ENCODE results near the gene OIP5. TPM values are rescaled to one million over a fixed set of nuclear protein-coding genes. Genes with fewer than 3 reads are reported as not detected.

The OIP5 gene
- total and polyA plus RNA-seq, 10 of the 15 experiments (the other 5 are each of a cell fraction or from before 2014, with no cell fraction given), result 4.8 to 61.4 (median 22.1) TPM

DNA sequence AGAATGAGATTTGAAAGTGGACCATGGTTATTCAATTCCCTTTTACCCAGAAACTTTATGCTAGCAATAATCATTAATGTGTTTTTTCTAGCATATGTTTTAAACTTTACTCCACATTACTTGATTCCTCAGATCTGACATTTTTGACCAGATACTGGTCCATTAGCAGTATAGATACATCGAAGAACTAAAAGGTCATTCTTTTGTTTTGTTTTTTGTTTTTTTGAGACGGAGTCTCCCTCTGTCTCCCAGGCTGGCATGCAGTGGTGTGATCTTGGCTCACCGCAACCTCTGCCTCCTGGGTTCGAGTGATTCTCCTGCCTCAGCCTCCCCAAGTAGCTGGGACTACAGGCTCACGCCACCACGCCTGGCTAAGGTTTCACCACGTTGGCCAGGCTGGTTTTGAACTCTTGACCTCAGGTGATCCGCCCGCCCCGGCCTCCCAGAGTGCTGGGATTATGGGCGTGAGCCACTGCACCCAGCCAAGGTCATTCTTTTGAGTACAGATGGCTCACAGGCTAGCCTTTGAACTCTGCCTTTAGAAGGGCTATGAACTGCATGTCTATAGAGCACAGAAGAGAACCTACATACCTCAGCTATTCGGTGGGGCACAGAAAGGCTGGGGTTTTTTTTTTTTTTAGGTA lies 72.7 kb downstream of the OIP5 start:
- Histone ChIP-seq H3K79me2 (ENCODE audit: control insufficient read depth, insufficient read depth, low read length) (no peaks in the 10 kb centered on the region), H3K27me3 (replicated peaks in 1 of 2; ENCODE audit: control insufficient read depth in 2 of 2, insufficient read depth in 2 of 2, low read length in 1 of 2) (no peaks in the 10 kb centered on the region), H3K4me2 (ENCODE audit: control insufficient read depth, insufficient read depth) (no peak overlapping the region), H3K4me3 (no peak overlapping the region), H3K9me3 (replicated peaks; ENCODE audit: control insufficient read depth, insufficient read depth, low read length) (no peaks in the 10 kb centered on the region), H4K20me1 (ENCODE audit: control insufficient read depth, insufficient read depth) (no peaks in the 10 kb centered on the region), H2AFZ (ENCODE audit: control insufficient read depth, low read depth, low read length) (peak overlapping the region; percentile 59), H3K9ac (ENCODE audit: control insufficient read depth, insufficient read depth, low read length) (no peak overlapping the region), H3K27ac (ENCODE audit: control insufficient read depth, insufficient read depth) (peak overlapping the region; percentile 61; the same call in 1 of the 2 replicates), H3K36me3 (ENCODE audit: control insufficient read depth in 2 of 2, insufficient read depth in 2 of 2, low read length in 1 of 2) (no peaks in the 10 kb centered on the region; a peak in 1 of 4 replicates), H3K4me1 (ENCODE audit: control insufficient read depth, insufficient read depth, low read length) (peaks cover 12% of the 10 kb centered on the region)
- intact Hi-C loops (cut with micrococcal nuclease; ENCODE audit: unreplicated experiment), result no loop called here
- POLR2A ChIA-PET, result interaction anchor here (0.6 kb wide), 1 partner anchor 21 kb away, joined by 4 read pairs; no protein-coding TSS in a partner anchor
- FAIRE-seq (no peak), DNase-seq (ENCODE audit: low read depth, low spot score) (no peak), ATAC-seq (no peak)
- SMC1A ChIA-PET (ENCODE audit: uncharacterized antibody, unreplicated experiment), result interaction anchor here (0.7 to 0.8 kb wide), 2 partner anchors 8 to 151 kb away, joined by 3 read pairs; no protein-coding TSS in a partner anchor
- 87% methylated on average over 12 of the region's 12 CpGs for WGBS (ENCODE audit: insufficient coverage, insufficient replicate concordance, low lambda C conversion rate, missing lambda C conversion rate)
- RAD21 ChIA-PET (ENCODE audit: unreplicated experiment), result interaction anchor here (0.8 kb wide), 2 partner anchors 29 to 245 kb away, joined by 3 to 6 read pairs; partner anchors contain the start of genes CHP1 and EXD1
- in situ Hi-C loops (cut with MboI), result no loop called here
- CTCF ChIA-PET, result interaction anchor here (0.6 kb wide), 1 partner anchor 939 kb away, joined by 3 read pairs; no protein-coding TSS in a partner anchor
- BruUV-seq (replicated peaks), result no TSS peak
- TF ChIP-seq SRF (IDR thresholded peaks at IDR 0.05; ENCODE audit: low read depth in 2 of 2, low read length in 2 of 2), result no peak
- TF ChIP-seq NFYB (IDR thresholded peaks at IDR 0.05; ENCODE audit: insufficient read depth, low read depth, low read length), result 0 out of 2 replicates have a peak, but pooled peaks have one; percentile 1
- no peak for TF ChIP-seq MTA3 (IDR thresholded peaks at IDR 0.05; ENCODE audit: borderline replicate concordance, low read length)
- no peak for TF ChIP-seq NRF1 (conservative IDR thresholded peaks at IDR 0.05; ENCODE audit: low read depth, low read length)

Other genes with a start within 250 kb of the OIP5 start
Only the 7 nearest of the 10 such genes appear.
- gene EXD1, start 101.8 kb downstream of the OIP5 start, total RNA-seq (2014; rRNA removed), result 0.05 TPM in 1 of 2 replicates, not detected in the other
- gene EXD1, start 101.8 kb downstream of the OIP5 start, total RNA-seq (2014; rRNA removed; fragmentation: Illumina TruSeq; extraction: Trizol), result not detected in 2 replicates
- not detected in 2 replicates for gene EXD1, start 101.8 kb downstream of the OIP5 start, total RNA-seq (2021)
- not detected in 2 replicates for gene EXD1, start 101.8 kb downstream of the OIP5 start, polyA plus RNA-seq (2011; rRNA removed)
- gene EXD1, start 101.8 kb downstream of the OIP5 start, polyA plus RNA-seq (2014; fragmentation: Illumina TruSeq; extraction: Trizol), result not detected in 2 replicates
- gene EXD1, start 101.8 kb downstream of the OIP5 start, polyA plus RNA-seq (2014; fragmentation: Nextera tagmentation; extraction: Ambion mirVana), result under 1 TPM in 1 of 2 experiments, not detected in 1; 0.19 TPM
- gene EXD1, start 101.8 kb downstream of the OIP5 start, polyA plus RNA-seq (2014; rRNA removed), result not detected in 2 replicates
- not detected for gene EXD1, start 101.8 kb downstream of the OIP5 start, polyA plus RNA-seq (2016; fragmentation: Nextera tagmentation; extraction: Ambion mirVana)
- gene CHP1, start 101.3 kb downstream of the OIP5 start, total RNA-seq (2014; rRNA removed), result 43.1 and 45.2 TPM in 2 replicates
- gene CHP1, start 101.3 kb downstream of the OIP5 start, total RNA-seq (2014; rRNA removed; fragmentation: Illumina TruSeq; extraction: Trizol), result 33.7 and 37.7 TPM in 2 replicates
- gene CHP1, start 101.3 kb downstream of the OIP5 start, total RNA-seq (2021), result 45.2 and 51.3 TPM in 2 replicates
- 18.8 and 25.7 TPM in 2 replicates for gene CHP1, start 101.3 kb downstream of the OIP5 start, polyA plus RNA-seq (2011; rRNA removed)
- 32.2 and 35.3 TPM in 2 replicates for gene CHP1, start 101.3 kb downstream of the OIP5 start, polyA plus RNA-seq (2014; fragmentation: Illumina TruSeq; extraction: Trizol)
- 10 to 100 TPM; 32.5 to 43.3 TPM for gene CHP1, start 101.3 kb downstream of the OIP5 start, polyA plus RNA-seq (2014; fragmentation: Nextera tagmentation; extraction: Ambion mirVana)
- gene CHP1, start 101.3 kb downstream of the OIP5 start, polyA plus RNA-seq (2014; rRNA removed), result 30.4 TPM in 2 replicates
- 10 to 100 TPM; 40.5 to 45.9 TPM for gene CHP1, start 101.3 kb downstream of the OIP5 start, polyA plus RNA-seq (2016; fragmentation: Nextera tagmentation; extraction: Ambion mirVana)
- 158 and 182 TPM in 2 replicates for gene NUSAP1, start 290 bp upstream of the OIP5 start, total RNA-seq (2014; rRNA removed)
- 291 and 299 TPM in 2 replicates for gene NUSAP1, start 290 bp upstream of the OIP5 start, total RNA-seq (2014; rRNA removed; fragmentation: Illumina TruSeq; extraction: Trizol)
- gene NUSAP1, start 290 bp upstream of the OIP5 start, total RNA-seq (2021), result 172 and 174 TPM in 2 replicates
- gene NUSAP1, start 290 bp upstream of the OIP5 start, polyA plus RNA-seq (2011; rRNA removed), result 227 and 284 TPM in 2 replicates
- 269 and 367 TPM in 2 replicates for gene NUSAP1, start 290 bp upstream of the OIP5 start, polyA plus RNA-seq (2014; fragmentation: Illumina TruSeq; extraction: Trizol)
- gene NUSAP1, start 290 bp upstream of the OIP5 start, polyA plus RNA-seq (2014; fragmentation: Nextera tagmentation; extraction: Ambion mirVana), result 100 to 1,000 TPM; 228 to 231 TPM
- 208 and 252 TPM in 2 replicates for gene NUSAP1, start 290 bp upstream of the OIP5 start, polyA plus RNA-seq (2014; rRNA removed)
- 100 to 1,000 TPM; 310 to 315 TPM for gene NUSAP1, start 290 bp upstream of the OIP5 start, polyA plus RNA-seq (2016; fragmentation: Nextera tagmentation; extraction: Ambion mirVana)
- gene NDUFAF1, start 69.9 kb upstream of the OIP5 start, total RNA-seq (2014; rRNA removed), result 16.7 and 18.9 TPM in 2 replicates
- gene NDUFAF1, start 69.9 kb upstream of the OIP5 start, total RNA-seq (2014; rRNA removed; fragmentation: Illumina TruSeq; extraction: Trizol), result 20.8 and 22.6 TPM in 2 replicates
- gene NDUFAF1, start 69.9 kb upstream of the OIP5 start, total RNA-seq (2021), result 16.6 and 17.3 TPM in 2 replicates
- 19.4 and 27.9 TPM in 2 replicates for gene NDUFAF1, start 69.9 kb upstream of the OIP5 start, polyA plus RNA-seq (2011; rRNA removed)
- gene NDUFAF1, start 69.9 kb upstream of the OIP5 start, polyA plus RNA-seq (2014; fragmentation: Illumina TruSeq; extraction: Trizol), result 23.5 and 33.9 TPM in 2 replicates
- gene NDUFAF1, start 69.9 kb upstream of the OIP5 start, polyA plus RNA-seq (2014; fragmentation: Nextera tagmentation; extraction: Ambion mirVana), result 10 to 100 TPM; 46.4 to 47.2 TPM
- 17.1 and 19.2 TPM in 2 replicates for gene NDUFAF1, start 69.9 kb upstream of the OIP5 start, polyA plus RNA-seq (2014; rRNA removed)
- 10 to 100 TPM; 37.8 to 38.8 TPM for gene NDUFAF1, start 69.9 kb upstream of the OIP5 start, polyA plus RNA-seq (2016; fragmentation: Nextera tagmentation; extraction: Ambion mirVana)
- 15.2 and 19.3 TPM in 2 replicates for gene RTF1, start 84.5 kb upstream of the OIP5 start, total RNA-seq (2014; rRNA removed)
- gene RTF1, start 84.5 kb upstream of the OIP5 start, total RNA-seq (2014; rRNA removed; fragmentation: Illumina TruSeq; extraction: Trizol), result 35.5 and 35.6 TPM in 2 replicates
- 28.4 and 31.2 TPM in 2 replicates for gene RTF1, start 84.5 kb upstream of the OIP5 start, total RNA-seq (2021)
- 29.2 and 33.0 TPM in 2 replicates for gene RTF1, start 84.5 kb upstream of the OIP5 start, polyA plus RNA-seq (2011; rRNA removed)
- gene RTF1, start 84.5 kb upstream of the OIP5 start, polyA plus RNA-seq (2014; fragmentation: Illumina TruSeq; extraction: Trizol), result 49.1 and 51.8 TPM in 2 replicates
- gene RTF1, start 84.5 kb upstream of the OIP5 start, polyA plus RNA-seq (2014; fragmentation: Nextera tagmentation; extraction: Ambion mirVana), result 10 to 100 TPM in 1 of 2 experiments, 1 to 10 TPM in 1; 7.2 to 10.9 TPM
- gene RTF1, start 84.5 kb upstream of the OIP5 start, polyA plus RNA-seq (2014; rRNA removed), result 35.1 and 35.4 TPM in 2 replicates
- gene RTF1, start 84.5 kb upstream of the OIP5 start, polyA plus RNA-seq (2016; fragmentation: Nextera tagmentation; extraction: Ambion mirVana), result 10 to 100 TPM; 67.0 to 67.9 TPM
- gene ITPKA, start 161.3 kb upstream of the OIP5 start, total RNA-seq (2014; rRNA removed), result 0.54 and 0.90 TPM in 2 replicates
- gene ITPKA, start 161.3 kb upstream of the OIP5 start, total RNA-seq (2014; rRNA removed; fragmentation: Illumina TruSeq; extraction: Trizol), result 0.27 and 0.32 TPM in 2 replicates
- 0.64 and 0.67 TPM in 2 replicates for gene ITPKA, start 161.3 kb upstream of the OIP5 start, total RNA-seq (2021)
- gene ITPKA, start 161.3 kb upstream of the OIP5 start, polyA plus RNA-seq (2011; rRNA removed), result 0.48 and 1.5 TPM in 2 replicates
- 0.04 TPM in 1 of 2 replicates, not detected in the other for gene ITPKA, start 161.3 kb upstream of the OIP5 start, polyA plus RNA-seq (2014; fragmentation: Illumina TruSeq; extraction: Trizol)
- under 1 TPM in 1 of 2 experiments, not detected in 1; 0.07 TPM for gene ITPKA, start 161.3 kb upstream of the OIP5 start, polyA plus RNA-seq (2014; fragmentation: Nextera tagmentation; extraction: Ambion mirVana)
- 0.73 and 0.91 TPM in 2 replicates for gene ITPKA, start 161.3 kb upstream of the OIP5 start, polyA plus RNA-seq (2014; rRNA removed)
- under 1 TPM; 0.12 to 0.49 TPM for gene ITPKA, start 161.3 kb upstream of the OIP5 start, polyA plus RNA-seq (2016; fragmentation: Nextera tagmentation; extraction: Ambion mirVana)
- 0.33 and 0.45 TPM in 2 replicates for gene LTK, start 181.2 kb upstream of the OIP5 start, total RNA-seq (2014; rRNA removed)
- 0.13 and 0.14 TPM in 2 replicates for gene LTK, start 181.2 kb upstream of the OIP5 start, total RNA-seq (2014; rRNA removed; fragmentation: Illumina TruSeq; extraction: Trizol)
- 0.61 and 0.80 TPM in 2 replicates for gene LTK, start 181.2 kb upstream of the OIP5 start, total RNA-seq (2021)
- gene LTK, start 181.2 kb upstream of the OIP5 start, polyA plus RNA-seq (2011; rRNA removed), result 0.09 and 0.18 TPM in 2 replicates
- 0.22 TPM in 1 of 2 replicates, not detected in the other for gene LTK, start 181.2 kb upstream of the OIP5 start, polyA plus RNA-seq (2014; fragmentation: Illumina TruSeq; extraction: Trizol)
- under 1 TPM in 1 of 2 experiments, not detected in 1; 0.07 TPM for gene LTK, start 181.2 kb upstream of the OIP5 start, polyA plus RNA-seq (2014; fragmentation: Nextera tagmentation; extraction: Ambion mirVana)
- gene LTK, start 181.2 kb upstream of the OIP5 start, polyA plus RNA-seq (2014; rRNA removed), result 0.33 and 0.54 TPM in 2 replicates
- under 1 TPM; 0.11 to 0.20 TPM for gene LTK, start 181.2 kb upstream of the OIP5 start, polyA plus RNA-seq (2016; fragmentation: Nextera tagmentation; extraction: Ambion mirVana)